ENCODE results near the gene TMEM109. TPM values are rescaled to one million over a fixed set of nuclear protein-coding genes. Genes with fewer than 3 reads are reported as not detected.

TMEM109 gene
- total and polyA plus RNA-seq, 7 experiments from 2014 or later: 49.8 to 287 (median 60.5) TPM

GRCh38 chr11:60869451-60869825 is 44.5 kb upstream of the TMEM109 start:
- ATAC-seq: no peak
- Histone ChIP-seq H3K27ac (ENCODE audit: low read depth, low read length) (no peak overlapping the region), H3K9me3 (ENCODE audit: control insufficient read depth in 2 of 3, low read length in 3 of 3) (no peaks in the 10 kb centered on the region), H3K4me1 (ENCODE audit: control insufficient read depth in 2 of 2, insufficient read depth in 2 of 2, low read length in 2 of 2) (peaks cover 0 to 29% of the 10 kb centered on the region in 2 donors), H3K27me3 (ENCODE audit: control insufficient read depth in 2 of 2, insufficient read depth in 2 of 2, low read length in 2 of 2) (no peaks in the 10 kb centered on the region), H3K36me3 (ENCODE audit: control insufficient read depth in 2 of 3, insufficient read depth in 3 of 3, low read length in 3 of 3) (no peaks in the 10 kb centered on the region), H3K4me3 (ENCODE audit: low read length) (no peak overlapping the region)
- intact Hi-C loops (cut with micrococcal nuclease): no loop called here
- no peaks in the 10 kb centered on the region for H3K36me3 Mint-ChIP-seq
- H3K27me3 Mint-ChIP-seq: peaks cover 0 to 5% (median 0%) of the 10 kb centered on the region in 5 donors
- H3K4me1 Mint-ChIP-seq: peaks cover 0 to 20% (median 5%) of the 10 kb centered on the region in 7 donors
- no peaks in the 10 kb centered on the region for H3K9me3 Mint-ChIP-seq
- no peak overlapping the region for H3K4me3 Mint-ChIP-seq
- ChIA-PET POLR2A (no interaction called here), CTCF (no interaction called here)
- no peak for DNase-seq
- peak overlapping the region in 1 of 9 donors; percentile 33 for H3K27ac Mint-ChIP-seq

- Mint-ChIP-seq H3K36me3 (no peaks in the 10 kb centered on the region), H3K9me3 (no peaks in the 10 kb centered on the region), H3K4me3 (no peak overlapping the region), H3K4me1 (peaks cover 0 to 20% (median 5%) of the 10 kb centered on the region in 7 donors), H3K27ac (no peak overlapping the region), H3K27me3 (peaks cover 0 to 3% (median 0%) of the 10 kb centered on the region in 5 donors)
- ChIA-PET POLR2A (no interaction called here), CTCF (interaction anchor here (0.8 kb wide), 1 partner anchor 380 kb away, joined by 4 read pairs; no protein-coding TSS in a partner anchor)
- H3K9me3 ChIP-seq (ENCODE audit: control insufficient read depth in 2 of 3, low read length in 3 of 3): no peaks in the 10 kb centered on the region
- peaks cover 0 to 2% (median 0%) of the 10 kb centered on the region in 3 experiments for H3K36me3 ChIP-seq (ENCODE audit: control insufficient read depth in 2 of 3, insufficient read depth in 3 of 3, low read length in 3 of 3)
- no peak overlapping the region for H3K4me3 ChIP-seq (ENCODE audit: low read length)
- intact Hi-C loops (cut with micrococcal nuclease): no loop called here
- peaks cover 0 to 29% of the 10 kb centered on the region in 2 donors for H3K4me1 ChIP-seq (ENCODE audit: control insufficient read depth in 2 of 2, insufficient read depth in 2 of 2, low read length in 2 of 2)
- no peaks in the 10 kb centered on the region for H3K27me3 ChIP-seq (ENCODE audit: control insufficient read depth in 2 of 2, insufficient read depth in 2 of 2, low read length in 2 of 2)
- DNase-seq (no peak), ATAC-seq (no peak)
- H3K27ac ChIP-seq (ENCODE audit: low read depth, low read length): no peak overlapping the region
Measured at GRCh38 chr11:60870276-60870675, 43.7 kb upstream of the TMEM109 start.

- Histone ChIP-seq H3K9me3 (ENCODE audit: control insufficient read depth in 2 of 3, low read length in 3 of 3) (no peaks in the 10 kb centered on the region), H3K27ac (ENCODE audit: low read depth, low read length) (no peak overlapping the region), H3K36me3 (ENCODE audit: control insufficient read depth in 2 of 3, insufficient read depth in 3 of 3, low read length in 3 of 3) (peaks cover 0 to 8% (median 0%) of the 10 kb centered on the region in 3 experiments), H3K27me3 (ENCODE audit: control insufficient read depth in 2 of 2, insufficient read depth in 2 of 2, low read length in 2 of 2) (no peaks in the 10 kb centered on the region), H3K4me1 (ENCODE audit: control insufficient read depth in 2 of 2, insufficient read depth in 2 of 2, low read length in 2 of 2) (peaks cover 0 to 29% of the 10 kb centered on the region in 2 donors), H3K4me3 (ENCODE audit: low read length) (no peak overlapping the region)
- POLR2A ChIA-PET: interaction anchor here (1.4 kb wide), 1 partner anchor 57 kb away, joined by 3 read pairs; no protein-coding TSS in a partner anchor
- Mint-ChIP-seq H3K4me1 (peaks cover 0 to 20% (median 5%) of the 10 kb centered on the region in 7 donors), H3K27ac (no peak overlapping the region), H3K27me3 (peaks cover 0 to 3% (median 0%) of the 10 kb centered on the region in 5 donors), H3K4me3 (no peak overlapping the region), H3K9me3 (no peaks in the 10 kb centered on the region), H3K36me3 (no peaks in the 10 kb centered on the region)
- DNase-seq: no peak
- CTCF ChIA-PET: interaction anchor here (0.8 to 1.2 kb wide), 2 partner anchors 17 to 379 kb away, joined by 3 to 4 read pairs; no protein-coding TSS in a partner anchor
- no peak for ATAC-seq
- intact Hi-C loops (cut with micrococcal nuclease): no loop called here
Measured at GRCh38 chr11:60870733-60871377, 43.1 kb upstream of the TMEM109 start.

GRCh38 chr11:60871378-60872061 is 42.4 kb upstream of the TMEM109 start:
- H3K36me3 ChIP-seq (ENCODE audit: control insufficient read depth in 2 of 3, insufficient read depth in 3 of 3, low read length in 3 of 3): peaks cover 0 to 13% (median 0%) of the 10 kb centered on the region in 3 experiments
- ChIA-PET CTCF (interaction anchor here (1.2 kb wide), 1 partner anchor 16 kb away, joined by 3 read pairs; no protein-coding TSS in a partner anchor), POLR2A (interaction anchor here (1.4 kb wide), 1 partner anchor 58 kb away, joined by 3 read pairs; no protein-coding TSS in a partner anchor)
- H3K27ac ChIP-seq (ENCODE audit: low read depth, low read length): no peak overlapping the region
- Mint-ChIP-seq H3K27ac (peak overlapping the region in 1 of 9 donors; percentile 23), H3K4me3 (no peak overlapping the region), H3K36me3 (peaks cover 0 to 3% (median 0%) of the 10 kb centered on the region in 5 donors), H3K27me3 (peaks cover 0 to 3% (median 0%) of the 10 kb centered on the region in 5 donors), H3K9me3 (no peaks in the 10 kb centered on the region), H3K4me1 (peaks cover 0 to 20% (median 5%) of the 10 kb centered on the region in 7 donors)
- H3K4me3 ChIP-seq (ENCODE audit: low read length): no peak overlapping the region
- H3K4me1 ChIP-seq (ENCODE audit: control insufficient read depth in 2 of 2, insufficient read depth in 2 of 2, low read length in 2 of 2): peaks cover 0 to 25% of the 10 kb centered on the region in 2 donors
- H3K9me3 ChIP-seq (ENCODE audit: control insufficient read depth in 2 of 3, low read length in 3 of 3): no peaks in the 10 kb centered on the region
- no peaks in the 10 kb centered on the region for H3K27me3 ChIP-seq (ENCODE audit: control insufficient read depth in 2 of 2, insufficient read depth in 2 of 2, low read length in 2 of 2)
- intact Hi-C loops (cut with micrococcal nuclease): no loop called here
- no peak for DNase-seq
- peak; percentile 24 for ATAC-seq

- H3K36me3 Mint-ChIP-seq: peaks cover 0 to 3% (median 0%) of the 10 kb centered on the region in 5 donors
- POLR2A ChIA-PET: interaction anchor here (1.4 kb wide), 1 partner anchor 58 kb away, joined by 3 read pairs; no protein-coding TSS in a partner anchor
- no peaks in the 10 kb centered on the region for H3K27me3 ChIP-seq (ENCODE audit: control insufficient read depth in 2 of 2, insufficient read depth in 2 of 2, low read length in 2 of 2)
- peaks cover 0 to 13% (median 0%) of the 10 kb centered on the region in 3 experiments for H3K36me3 ChIP-seq (ENCODE audit: control insufficient read depth in 2 of 3, insufficient read depth in 3 of 3, low read length in 3 of 3)
- intact Hi-C loops (cut with micrococcal nuclease): no loop called here
- no peak overlapping the region for H3K4me3 ChIP-seq (ENCODE audit: low read length)
- peak; percentile 10 for ATAC-seq
- H3K27me3 Mint-ChIP-seq: peaks cover 0 to 3% (median 0%) of the 10 kb centered on the region in 5 donors
- no peak for DNase-seq
- no peaks in the 10 kb centered on the region for H3K9me3 ChIP-seq (ENCODE audit: control insufficient read depth in 2 of 3, low read length in 3 of 3)
- peaks cover 0 to 25% of the 10 kb centered on the region in 2 donors for H3K4me1 ChIP-seq (ENCODE audit: control insufficient read depth in 2 of 2, insufficient read depth in 2 of 2, low read length in 2 of 2)
- H3K27ac Mint-ChIP-seq: peak overlapping the region in 1 of 9 donors; percentile 59
- no peak overlapping the region for H3K4me3 Mint-ChIP-seq
- H3K4me1 Mint-ChIP-seq: peaks cover 0 to 20% (median 5%) of the 10 kb centered on the region in 7 donors
- no peaks in the 10 kb centered on the region for H3K9me3 Mint-ChIP-seq
- no peak overlapping the region for H3K27ac ChIP-seq (ENCODE audit: low read depth, low read length)
- CTCF ChIA-PET: no interaction called here
Measured at GRCh38 chr11:60872124-60872960, 41.6 kb upstream of the TMEM109 start.

- POLR2A ChIA-PET: no interaction called here
- H3K27ac ChIP-seq (ENCODE audit: low read depth, low read length): no peak overlapping the region
- H3K4me3 ChIP-seq (ENCODE audit: low read length): no peak overlapping the region
- peaks cover 0 to 13% (median 0%) of the 10 kb centered on the region in 3 experiments for H3K36me3 ChIP-seq (ENCODE audit: control insufficient read depth in 2 of 3, insufficient read depth in 3 of 3, low read length in 3 of 3)
- peaks cover 0 to 25% of the 10 kb centered on the region in 2 donors for H3K4me1 ChIP-seq (ENCODE audit: control insufficient read depth in 2 of 2, insufficient read depth in 2 of 2, low read length in 2 of 2)
- ATAC-seq (peak; percentile 56), DNase-seq (peak in 4 of 9 donors; percentile 11 to 42 (median 26))
- Mint-ChIP-seq H3K36me3 (peaks cover 0 to 6% (median 0%) of the 10 kb centered on the region in 5 donors), H3K27me3 (peaks cover 0 to 3% (median 0%) of the 10 kb centered on the region in 5 donors), H3K9me3 (no peaks in the 10 kb centered on the region), H3K4me1 (peaks cover 0 to 20% (median 5%) of the 10 kb centered on the region in 7 donors), H3K27ac (peak overlapping the region in 3 of 9 donors; percentile 13 to 59 (median 33)), H3K4me3 (no peak overlapping the region)
- H3K27me3 ChIP-seq (ENCODE audit: control insufficient read depth in 2 of 2, insufficient read depth in 2 of 2, low read length in 2 of 2): no peaks in the 10 kb centered on the region
- intact Hi-C loops (cut with micrococcal nuclease): no loop called here
- CTCF ChIA-PET: no interaction called here
- no peaks in the 10 kb centered on the region for H3K9me3 ChIP-seq (ENCODE audit: control insufficient read depth in 2 of 3, low read length in 3 of 3)
Measured at GRCh38 chr11:60872961-60873524, 40.9 kb upstream of the TMEM109 start.
